ENCODE data around the gene LRRC74A. TPM values are rescaled to one million over a fixed set of nuclear protein-coding genes. Genes with fewer than 3 reads are reported as not detected.
"Not testable (repeated sequence)": the region's sequence is repeated elsewhere in the genome, so short reads cannot be mapped to it uniquely, and the experiment has no call there.

The LRRC74A gene
- polyA plus RNA-seq, 5 donors = 0.12 to 0.33 (median 0.22) TPM

GRCh38 chr14:76884853-76885276 lies 58.7 kb downstream of the LRRC74A start:
- DNase-seq = no peak

GRCh38 chr14:76887191-76887590 lies 61.0 kb downstream of the LRRC74A start:
- DNase-seq = no peak

GRCh38 chr14:76891391-76891790 lies 65.2 kb downstream of the LRRC74A start:
- no peak for DNase-seq

- DNase-seq = no peak
These were observed 68.1 kb downstream of the LRRC74A start for GRCh38 chr14:76894308-76894707.

GRCh38 chr14:76898006-76898405 lies 71.8 kb downstream of the LRRC74A start:
- DNase-seq = not testable (repeated sequence)

GRCh38 chr14:76900682-76901081 lies 74.5 kb downstream of the LRRC74A start:
- DNase-seq = no peak

- DNase-seq = no peak
These were observed 75.2 kb downstream of the LRRC74A start for GRCh38 chr14:76901171-76902055.

DNA sequence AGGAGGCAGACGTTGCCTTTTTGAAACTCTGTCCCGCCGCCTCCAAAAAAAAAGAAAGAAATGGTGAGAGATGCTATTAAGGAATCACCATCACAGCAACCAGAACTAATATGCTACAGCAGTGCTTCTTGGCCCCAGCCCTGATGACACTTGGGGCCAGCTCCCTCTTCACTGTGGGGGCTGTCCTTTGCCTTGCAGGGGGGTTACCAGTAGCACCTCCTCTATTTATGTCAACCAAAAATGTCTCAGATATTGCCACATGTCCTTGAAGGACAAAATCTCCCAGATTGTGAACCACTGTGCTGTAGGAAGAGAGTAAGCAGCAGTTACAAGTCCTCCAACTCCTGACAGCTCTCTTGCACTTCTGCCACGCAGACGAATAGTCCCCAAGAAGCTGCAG lies 76.4 kb downstream of the LRRC74A start:
- DNase-seq = no peak

GRCh38 chr14:76904100-76904739 lies 78.0 kb downstream of the LRRC74A start:
- peak in 1 of 2 donors; percentile 64 for DNase-seq

DNA sequence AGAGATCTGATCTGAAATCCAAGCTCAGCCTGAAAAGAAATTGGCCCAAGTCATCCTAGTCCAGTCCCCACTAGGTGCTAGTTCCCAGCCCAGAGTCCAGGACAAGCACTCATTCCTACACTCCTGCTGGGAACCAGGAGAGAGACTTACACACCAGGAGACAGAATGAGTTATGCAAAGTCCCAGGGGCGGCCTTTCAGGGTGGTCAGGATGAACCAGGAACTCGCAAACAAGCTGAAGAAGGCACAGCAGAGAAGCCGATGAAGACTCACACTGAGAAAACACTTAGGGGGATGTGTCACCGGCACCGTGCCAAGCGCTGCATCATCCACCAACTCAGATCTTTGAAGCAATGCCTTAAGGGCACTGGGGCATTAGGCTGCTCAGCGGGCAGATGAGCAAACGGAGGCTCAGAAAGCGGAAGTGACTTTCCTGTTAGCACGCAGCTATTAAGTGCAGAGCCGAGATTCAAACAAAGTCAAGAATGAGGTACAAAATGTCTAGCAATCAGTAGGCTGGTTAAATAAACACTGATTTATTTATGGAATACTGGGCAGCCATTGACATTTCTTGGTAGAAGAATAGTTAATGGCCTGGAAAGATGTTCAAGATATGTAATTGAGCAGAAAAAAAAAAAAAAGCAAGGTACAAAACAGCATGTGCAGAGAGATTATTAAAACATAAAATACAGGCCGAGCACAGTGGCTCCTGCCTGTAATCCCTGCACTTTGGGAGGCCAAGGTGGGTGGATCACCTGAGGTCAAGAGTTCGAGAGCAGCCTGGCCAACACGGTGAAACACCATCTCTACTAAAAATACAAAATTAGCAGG lies 78.7 kb downstream of the LRRC74A start:
- no peak for DNase-seq

- no peak for DNase-seq
These were observed 82.6 kb downstream of the LRRC74A start for GRCh38 chr14:76908834-76909233.

GRCh38 chr14:76909266-76909665 lies 83.1 kb downstream of the LRRC74A start:
- DNase-seq = no peak

GRCh38 chr14:76910371-76910890 lies 84.2 kb downstream of the LRRC74A start:
- DNase-seq = no peak

DNA sequence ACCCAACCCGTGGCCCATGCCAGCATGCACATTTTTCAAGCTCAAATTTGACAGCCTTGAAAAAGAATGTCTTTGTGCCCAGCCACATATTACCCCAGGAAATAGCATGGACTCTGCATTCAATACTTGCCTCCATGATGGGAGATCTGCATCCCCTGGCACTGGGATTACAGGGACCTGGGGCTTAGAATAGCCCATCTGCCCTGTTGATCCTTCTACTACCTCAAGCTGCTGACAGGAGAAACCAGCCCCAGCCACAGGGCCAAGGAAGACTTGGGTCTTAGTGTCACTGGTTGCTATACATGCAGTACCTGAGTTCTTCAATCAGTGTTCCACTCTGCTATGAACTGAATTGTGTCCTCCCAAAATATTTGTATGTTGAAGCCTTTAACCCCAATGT lies 85.3 kb downstream of the LRRC74A start:
- no peak for DNase-seq

- not testable (repeated sequence) for DNase-seq
These were observed 88.4 kb downstream of the LRRC74A start for GRCh38 chr14:76914533-76915081.

DNA sequence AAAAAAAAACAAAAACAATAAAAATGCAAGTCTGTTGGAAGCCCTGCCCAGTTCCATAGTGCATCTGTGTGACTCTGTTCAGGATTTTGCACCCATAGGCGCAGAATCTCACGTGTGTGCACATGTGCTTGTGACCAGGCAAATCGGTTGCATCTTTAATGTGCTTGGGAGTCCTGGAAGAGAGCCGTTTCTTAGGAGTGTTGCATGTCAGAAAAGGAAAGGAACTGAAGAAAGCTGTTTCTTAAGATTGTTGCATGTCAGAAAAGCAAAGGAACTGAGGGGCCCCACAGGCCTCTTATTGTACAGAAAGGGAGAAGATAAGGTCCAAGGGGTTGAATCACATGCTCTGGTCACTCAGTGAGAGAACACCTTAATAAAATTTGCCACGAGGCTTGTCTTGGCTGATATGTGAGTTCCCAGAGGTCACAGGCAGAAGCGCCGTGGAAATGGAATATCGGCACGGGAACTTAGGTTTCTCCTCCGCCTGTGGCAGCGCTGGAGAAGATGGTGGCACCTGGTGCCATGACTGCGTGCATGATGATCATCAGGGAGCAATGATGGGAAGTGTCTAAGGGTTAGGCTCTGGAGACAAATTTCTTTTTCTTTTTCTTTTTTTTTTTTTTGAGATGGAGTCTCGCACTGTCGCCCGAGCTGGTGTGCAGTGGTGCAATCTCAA lies 90.0 kb downstream of the LRRC74A start:
- DNase-seq = no peak

DNA sequence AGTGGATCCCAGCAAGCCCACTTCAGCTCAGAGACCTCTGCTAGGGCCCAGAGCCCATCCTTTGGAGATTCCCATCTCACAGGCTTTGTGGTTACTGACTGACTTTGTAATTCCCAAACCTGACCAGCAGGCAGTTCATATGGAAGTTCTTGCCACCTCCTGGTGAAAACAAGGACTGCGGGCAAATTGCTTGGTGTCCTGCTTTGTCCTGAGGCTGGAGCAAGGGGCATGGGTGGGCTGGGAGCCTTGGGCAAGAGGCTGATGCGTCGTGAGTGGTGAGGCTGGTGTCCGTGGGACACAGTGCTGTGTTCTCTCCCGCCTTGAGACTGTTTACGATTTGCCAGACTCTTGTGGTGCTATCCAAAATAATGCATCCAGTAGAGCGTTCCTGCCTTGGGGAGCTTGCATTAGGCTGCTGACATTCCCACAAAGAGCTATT lies 91.0 kb downstream of the LRRC74A start:
- no peak for DNase-seq

- no peak for DNase-seq
These were observed 91.6 kb downstream of the LRRC74A start for GRCh38 chr14:76917745-76918255.

DNA sequence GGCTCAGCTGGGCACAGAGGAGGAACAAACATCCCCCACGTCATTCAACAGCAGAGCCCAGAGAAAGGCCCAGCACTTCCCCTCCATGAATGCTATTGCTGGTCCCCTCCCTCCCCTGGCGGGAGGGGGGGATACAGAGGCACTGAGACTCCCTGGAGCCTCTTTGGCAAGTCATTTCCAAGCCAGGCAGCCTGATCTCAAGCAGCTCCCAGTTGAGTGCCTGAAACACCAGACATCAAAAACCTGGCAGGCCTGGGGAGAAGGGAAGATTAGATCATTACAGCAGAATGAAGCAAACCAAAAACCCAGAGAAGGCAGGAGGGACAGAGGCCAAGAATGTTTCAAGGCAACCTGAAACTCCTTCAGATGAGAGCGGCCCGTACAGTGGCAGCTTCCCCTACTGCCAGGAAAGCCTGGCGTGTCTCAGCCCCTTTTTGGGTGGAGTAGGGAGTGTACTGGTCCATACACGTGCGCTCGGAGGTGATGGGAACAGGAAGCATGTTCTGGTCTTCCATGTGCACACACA lies 92.1 kb downstream of the LRRC74A start:
- peak in 1 of 2 donors; percentile 72 for DNase-seq

GRCh38 chr14:76918782-76919394 lies 92.7 kb downstream of the LRRC74A start:
- peak; percentile 93 to 95 for DNase-seq

Data from right lung (tissue), 5 donors.